Omental fat pad (tissue), 4 donors: ENCODE data around the gene EPHA4. TPM values are rescaled to one million over a fixed set of nuclear protein-coding genes. Genes with fewer than 3 reads are reported as not detected.

ENCODE experiments used
- ATAC-seq: fragments of 150-250 bp; one replicate; pipeline ENCODE4 v1.9.1; 2016; ENCODE audit warnings: mild to moderate bottlenecking, moderate library complexity; ENCODE audit not compliant: low FRiP score
- DNase-seq: peaks from one replicate; pipeline ENCODE4 v3.0.0-alpha.2; 2019; ENCODE audit warnings: low spot score
- total RNA-seq, 4 donors: library from RNA; depleted of rRNA; stranded (reverse); fragments of >200 nt; gene quantifications; one replicate each; pipeline ENCODE4 v1.1.0, GENCODE V29; 2016
- TF ChIP-seq, protein P1 (sequence below), 3 donors: fragments of 450-650 bp; IDR thresholded peaks; one replicate each; pipeline ENCODE4 v1.5.1; 2016 to 2017; ENCODE audit warnings: antibody characterized with exemption in 3 of 3, mild to moderate bottlenecking in 3 of 3, moderate library complexity in 2 of 3

Gene EPHA4
- total RNA-seq, 4 donors from 2014 or later, result 18.5 to 43.0 (median 23.6) TPM

DNA sequence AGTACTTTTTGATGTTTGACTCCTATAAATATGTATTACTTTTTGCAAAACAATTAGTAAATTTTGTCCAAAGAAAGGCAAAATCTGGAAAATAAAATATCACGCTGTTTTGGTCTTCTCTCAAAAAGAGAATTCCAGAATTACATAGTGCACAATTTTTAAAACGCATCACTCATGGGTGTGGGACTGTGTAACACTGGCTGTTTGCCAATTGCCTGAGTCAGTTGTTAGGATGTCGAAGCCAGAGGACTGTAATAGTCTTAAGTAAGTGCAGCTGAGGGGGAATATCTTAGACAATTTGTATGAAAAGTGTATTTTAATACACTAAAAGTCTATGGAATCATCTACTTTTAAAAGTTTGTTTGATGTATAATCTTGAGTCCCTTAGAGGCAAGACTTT lies 24.1 kb upstream of the EPHA4 start:
- TF ChIP-seq, protein P1, sequence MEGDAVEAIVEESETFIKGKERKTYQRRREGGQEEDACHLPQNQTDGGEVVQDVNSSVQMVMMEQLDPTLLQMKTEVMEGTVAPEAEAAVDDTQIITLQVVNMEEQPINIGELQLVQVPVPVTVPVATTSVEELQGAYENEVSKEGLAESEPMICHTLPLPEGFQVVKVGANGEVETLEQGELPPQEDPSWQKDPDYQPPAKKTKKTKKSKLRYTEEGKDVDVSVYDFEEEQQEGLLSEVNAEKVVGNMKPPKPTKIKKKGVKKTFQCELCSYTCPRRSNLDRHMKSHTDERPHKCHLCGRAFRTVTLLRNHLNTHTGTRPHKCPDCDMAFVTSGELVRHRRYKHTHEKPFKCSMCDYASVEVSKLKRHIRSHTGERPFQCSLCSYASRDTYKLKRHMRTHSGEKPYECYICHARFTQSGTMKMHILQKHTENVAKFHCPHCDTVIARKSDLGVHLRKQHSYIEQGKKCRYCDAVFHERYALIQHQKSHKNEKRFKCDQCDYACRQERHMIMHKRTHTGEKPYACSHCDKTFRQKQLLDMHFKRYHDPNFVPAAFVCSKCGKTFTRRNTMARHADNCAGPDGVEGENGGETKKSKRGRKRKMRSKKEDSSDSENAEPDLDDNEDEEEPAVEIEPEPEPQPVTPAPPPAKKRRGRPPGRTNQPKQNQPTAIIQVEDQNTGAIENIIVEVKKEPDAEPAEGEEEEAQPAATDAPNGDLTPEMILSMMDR (IDR thresholded peaks at IDR 0.05), result no peak
- ATAC-seq (no peak), DNase-seq (no peak)

DNA sequence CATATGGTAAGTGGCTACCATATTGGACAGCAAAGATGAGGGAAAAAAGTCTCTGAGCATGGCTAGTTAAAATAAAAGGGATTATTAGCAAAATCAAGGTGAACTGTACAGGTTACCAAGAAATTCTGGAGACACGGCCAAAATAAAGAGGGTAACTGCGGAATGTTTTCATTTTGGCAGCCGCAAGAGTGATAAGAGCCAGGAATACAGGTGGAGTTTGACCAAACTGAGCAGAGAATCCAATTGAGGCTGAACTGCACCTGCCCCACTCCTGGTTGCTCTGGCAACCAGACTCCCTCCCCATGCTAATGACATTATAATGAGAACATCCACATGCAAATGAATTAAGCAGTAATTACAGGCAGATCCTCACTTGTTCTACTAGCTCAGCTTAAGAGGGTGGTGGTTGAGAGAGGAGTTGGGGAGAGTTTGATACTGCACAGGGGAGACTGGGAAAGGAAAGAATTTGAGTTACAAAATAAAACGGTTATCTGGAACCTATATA lies 18.8 kb upstream of the EPHA4 start:
- no peak for DNase-seq
- TF ChIP-seq, protein P1 (IDR thresholded peaks at IDR 0.05), result no peak
- no peak for ATAC-seq

DNA sequence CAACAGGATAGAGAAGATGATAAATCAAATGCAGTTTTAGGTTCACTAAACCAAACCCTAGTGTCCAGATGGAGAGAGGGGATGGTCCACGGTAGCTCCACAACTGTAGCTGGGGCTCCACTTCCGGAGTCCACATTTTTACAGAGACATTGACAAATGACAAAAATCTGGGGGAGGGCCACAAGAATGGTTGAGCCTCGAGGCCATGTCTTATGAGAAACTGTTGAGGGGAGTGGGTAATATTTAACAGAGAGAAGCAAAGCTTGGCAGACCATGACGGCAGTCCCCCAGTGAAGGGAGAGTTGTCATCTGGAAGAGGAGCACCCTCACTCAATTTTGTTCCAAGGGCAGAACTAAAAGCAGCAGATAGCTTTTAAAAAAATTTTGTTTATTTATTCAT lies 17.6 kb upstream of the EPHA4 start:
- ATAC-seq, result no peak
- DNase-seq, result no peak
- TF ChIP-seq, protein P1 (IDR thresholded peaks at IDR 0.05), result no peak

DNA sequence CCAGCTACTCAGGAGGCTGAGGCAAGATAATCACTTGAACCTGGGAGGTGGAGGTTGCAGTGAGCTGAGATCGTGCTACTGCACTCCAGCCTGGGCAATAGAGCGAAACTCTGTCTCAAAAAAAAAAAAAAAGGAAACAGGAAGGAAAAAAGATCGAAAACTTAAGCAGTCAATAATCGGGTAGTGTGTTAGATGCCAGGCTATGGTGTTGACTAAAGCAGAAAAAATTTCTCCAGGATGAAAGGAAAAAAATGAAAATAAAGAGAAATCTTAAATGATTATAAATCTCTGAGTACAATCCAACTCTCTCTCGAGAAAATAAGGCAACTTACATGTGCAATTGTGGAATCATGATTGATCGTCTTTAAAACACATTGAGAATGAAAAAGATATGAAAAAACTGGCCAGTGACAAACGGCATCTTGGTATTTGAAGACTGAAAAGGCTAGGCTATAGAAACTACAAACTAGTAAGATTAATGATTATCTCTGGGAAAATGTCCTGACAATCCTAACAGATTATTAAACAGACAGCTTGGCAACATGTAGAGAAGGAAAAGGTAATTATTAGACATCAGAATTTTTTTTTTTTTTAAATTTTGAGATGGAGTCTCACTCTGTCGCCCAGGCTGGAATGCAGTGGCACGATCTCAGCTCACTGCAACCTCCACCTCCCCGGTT lies 16.3 kb upstream of the EPHA4 start:
- no peak for DNase-seq
- TF ChIP-seq, protein P1 (IDR thresholded peaks at IDR 0.05), result no peak
- ATAC-seq, result no peak

DNA sequence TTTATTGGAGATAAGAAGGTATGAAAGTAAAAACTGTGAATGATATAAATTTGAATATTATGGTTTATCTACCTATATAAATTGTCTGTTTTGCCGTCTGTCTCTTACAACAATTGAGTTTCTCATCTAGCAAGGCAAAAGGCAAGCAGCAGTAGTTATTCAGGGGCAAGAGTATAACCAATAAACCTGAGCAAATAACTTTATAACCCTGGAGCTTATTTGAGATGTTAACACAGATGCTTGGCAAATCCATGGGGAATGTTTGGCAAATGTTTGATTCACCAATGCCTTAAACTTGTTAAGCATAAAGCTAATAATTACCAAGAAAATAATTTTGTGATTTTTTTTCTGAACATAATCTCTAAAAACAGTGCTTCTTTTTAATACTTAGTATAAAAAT lies 9.9 kb upstream of the EPHA4 start:
- no peak for DNase-seq
- TF ChIP-seq, protein P1 (IDR thresholded peaks at IDR 0.05), result no peak
- ATAC-seq, result no peak

GRCh38 chr2:221574231-221574570 lies 2.1 kb upstream of the EPHA4 start:
- no peak for DNase-seq
- ATAC-seq, result no peak
- TF ChIP-seq, protein P1 (IDR thresholded peaks at IDR 0.05), result no peak
